Stomach smooth muscle (tissue), 2 donors: ENCODE data around the gene ATP6V0C.
"Not testable (repeated sequence)": the region's sequence is repeated elsewhere in the genome, so short reads cannot be mapped to it uniquely, and the experiment has no call there.

Experiments used
- H3K27ac ChIP-seq: one replicate; pipeline ENCODE4 v1.7.0; 2013; ENCODE audit warnings: mild to moderate bottlenecking, low read length, inconsistent platforms
- H3K27me3 ChIP-seq, 2 donors: one replicate each; pipeline ENCODE4 v1.7.0; 2013; ENCODE audit warnings: low read length in 2 of 2; ENCODE audit not compliant: insufficient read depth in 2 of 2, control insufficient read depth in 1 of 2
- H3K36me3 ChIP-seq, 2 donors: one replicate each; pipeline ENCODE4 v1.7.0; 2013; ENCODE audit warnings: low read length in 2 of 2; ENCODE audit not compliant: control insufficient read depth in 2 of 2, insufficient read depth in 2 of 2
- H3K4me1 ChIP-seq: one replicate; pipeline ENCODE4 v1.7.0; 2013; ENCODE audit warnings: low read length; ENCODE audit not compliant: control insufficient read depth, insufficient read depth
- H3K4me3 ChIP-seq, 2 donors: one replicate each; pipeline ENCODE4 v1.7.0; 2013; ENCODE audit warnings: low read length in 2 of 2
- H3K9ac ChIP-seq, 2 donors: one replicate each; pipeline ENCODE4 v1.7.0; 2013; ENCODE audit warnings: low read length in 2 of 2, mild to moderate bottlenecking in 1 of 2
- H3K9me3 ChIP-seq, 2 donors: one replicate each; pipeline ENCODE4 v1.7.0; 2013; ENCODE audit warnings: low read length in 2 of 2; ENCODE audit not compliant: control insufficient read depth in 2 of 2
- donor health status: healthy.
- donor health status: Pancreatic carcinoma.

The ATP6V0C gene

GRCh38 chr16:2543771-2544170 lies 30.0 kb downstream of the ATP6V0C start:
- H3K9ac ChIP-seq, H3K36me3 ChIP-seq, H3K27me3 ChIP-seq, H3K4me3 ChIP-seq, H3K9me3 ChIP-seq, H3K27ac ChIP-seq: not testable (repeated sequence)
- peaks cover 18% of the 10 kb centered on the region for H3K4me1 ChIP-seq

DNA sequence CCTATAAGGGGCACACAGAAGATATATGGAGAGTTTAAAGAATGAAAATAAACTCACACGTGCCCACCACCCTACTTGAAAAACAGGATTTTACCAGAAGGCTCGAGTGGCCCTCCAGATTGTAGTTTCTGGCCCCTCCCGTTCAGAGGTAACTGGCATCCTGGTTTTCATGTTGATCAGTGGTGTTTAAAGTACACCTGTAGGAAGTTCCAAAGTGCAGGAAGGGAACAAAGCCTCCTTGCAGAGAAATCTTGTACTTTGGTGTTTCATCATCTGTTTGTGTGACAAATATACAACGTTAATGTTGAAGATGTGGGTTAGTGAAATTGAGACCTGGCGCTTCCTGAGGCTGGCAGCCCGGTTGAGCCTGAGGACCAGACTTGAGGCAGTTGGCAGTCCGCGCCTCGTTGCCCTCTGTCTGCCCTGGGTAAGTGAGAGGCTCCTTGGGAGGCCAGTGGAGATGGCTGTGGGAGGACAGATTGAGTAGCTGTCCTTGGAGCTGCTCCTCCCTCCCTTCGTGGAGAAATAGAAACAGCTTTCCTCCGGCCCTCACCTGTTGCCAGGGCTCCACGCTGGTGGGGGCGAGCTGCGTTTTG lies 36.6 kb downstream of the ATP6V0C start:
- not testable (repeated sequence) for H3K4me3 ChIP-seq, H3K36me3 ChIP-seq, H3K4me1 ChIP-seq, H3K9me3 ChIP-seq, H3K27me3 ChIP-seq, H3K27ac ChIP-seq, H3K9ac ChIP-seq

- not testable (repeated sequence) for H3K27ac ChIP-seq, H3K4me1 ChIP-seq, H3K36me3 ChIP-seq, H3K27me3 ChIP-seq, H3K4me3 ChIP-seq, H3K9ac ChIP-seq, H3K9me3 ChIP-seq
These were observed 37.7 kb downstream of the ATP6V0C start for GRCh38 chr16:2551420-2551889.

DNA sequence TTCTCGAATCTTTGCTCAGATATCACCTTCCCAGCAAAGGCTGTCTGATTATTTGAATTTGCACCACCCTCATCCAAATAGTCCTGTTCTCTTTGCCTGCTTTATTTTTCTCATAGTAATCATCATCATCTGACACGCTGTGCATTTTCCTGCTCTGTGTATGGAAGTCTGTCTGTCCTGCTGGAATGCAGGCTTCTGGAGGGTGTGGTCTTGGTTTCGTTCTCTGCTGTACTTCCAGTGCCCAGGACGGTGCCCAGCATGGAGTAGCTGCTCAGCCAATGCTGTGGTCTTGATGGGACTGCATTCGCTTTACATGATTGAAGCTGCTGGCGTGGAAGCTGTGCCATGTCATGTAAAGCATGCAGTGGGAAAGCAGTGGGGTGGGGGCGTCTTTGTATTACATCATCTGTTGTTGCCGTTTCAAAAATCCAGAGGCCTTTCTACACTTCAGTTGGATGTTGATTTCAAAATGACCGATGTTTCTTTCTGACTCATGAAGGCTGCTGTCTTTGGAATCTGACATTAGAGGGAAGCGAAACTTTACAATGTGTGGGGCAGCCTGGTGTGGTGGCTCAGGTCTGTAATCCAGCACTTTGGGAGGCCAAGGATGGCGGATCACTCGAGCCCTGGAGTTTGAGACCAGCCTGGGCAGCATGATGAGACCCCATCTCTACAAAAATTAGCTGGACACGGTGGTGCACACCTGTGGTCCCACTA lies 41.1 kb downstream of the ATP6V0C start:
- not testable (repeated sequence) for H3K27ac ChIP-seq, H3K4me3 ChIP-seq, H3K4me1 ChIP-seq, H3K27me3 ChIP-seq, H3K9me3 ChIP-seq, H3K9ac ChIP-seq, H3K36me3 ChIP-seq

- not testable (repeated sequence) for H3K9me3 ChIP-seq, H3K4me3 ChIP-seq, H3K4me1 ChIP-seq, H3K27ac ChIP-seq, H3K36me3 ChIP-seq, H3K9ac ChIP-seq, H3K27me3 ChIP-seq
These were observed 43.4 kb downstream of the ATP6V0C start for GRCh38 chr16:2557150-2557549.

DNA sequence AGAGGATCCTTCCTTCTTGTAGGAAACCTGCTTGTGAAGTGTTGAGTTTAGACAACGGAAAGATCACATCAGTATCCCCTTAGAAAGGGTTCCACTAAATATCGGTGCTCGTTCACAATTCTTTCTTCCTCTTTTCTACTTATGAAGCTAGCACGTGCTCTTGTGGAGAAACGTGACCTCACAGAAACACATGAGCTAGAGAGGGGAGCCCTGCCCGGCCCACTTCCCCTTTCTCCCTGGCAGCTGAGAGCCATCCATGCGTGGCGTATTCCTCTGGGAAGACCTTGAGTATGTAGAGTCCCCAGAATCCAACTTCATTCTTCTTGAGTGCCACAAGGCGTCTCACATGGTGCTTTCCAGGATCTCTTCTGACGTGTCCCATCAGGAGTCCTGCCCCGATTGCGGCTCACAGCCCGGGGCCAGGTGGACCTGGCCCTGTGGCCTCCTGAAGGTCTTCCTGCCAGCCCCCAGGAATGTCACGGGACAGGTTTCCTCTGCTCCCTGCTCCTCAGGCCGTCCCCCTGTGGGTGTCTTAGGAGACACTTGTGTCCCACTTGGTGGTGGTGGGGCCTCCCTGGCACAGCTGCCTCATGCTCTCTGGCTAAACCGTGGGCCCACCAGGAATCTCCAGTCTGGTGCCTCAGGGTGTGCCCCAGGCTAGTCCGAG lies 46.5 kb downstream of the ATP6V0C start:
- H3K4me1 ChIP-seq, H3K9me3 ChIP-seq, H3K36me3 ChIP-seq, H3K27me3 ChIP-seq, H3K9ac ChIP-seq, H3K27ac ChIP-seq, H3K4me3 ChIP-seq: not testable (repeated sequence)

DNA sequence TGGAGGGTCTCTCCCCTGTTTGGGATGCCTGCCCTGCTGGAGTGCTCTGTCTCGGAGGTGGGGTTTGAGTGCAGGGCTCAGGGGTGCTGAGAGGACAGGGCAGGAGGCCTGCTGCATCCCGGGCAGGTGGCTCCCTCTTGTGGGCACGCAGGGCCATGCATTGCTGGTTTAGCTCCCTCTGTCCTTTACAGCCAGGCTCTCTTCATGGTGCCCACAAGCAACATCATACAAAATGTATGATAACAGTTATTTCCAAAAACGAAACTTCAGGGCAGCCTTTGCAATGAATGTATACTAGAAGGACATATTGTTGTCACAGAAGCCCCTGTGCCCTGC lies 47.0 kb downstream of the ATP6V0C start:
- H3K4me3 ChIP-seq, H3K9ac ChIP-seq, H3K36me3 ChIP-seq, H3K27me3 ChIP-seq, H3K27ac ChIP-seq, H3K9me3 ChIP-seq, H3K4me1 ChIP-seq: not testable (repeated sequence)

DNA sequence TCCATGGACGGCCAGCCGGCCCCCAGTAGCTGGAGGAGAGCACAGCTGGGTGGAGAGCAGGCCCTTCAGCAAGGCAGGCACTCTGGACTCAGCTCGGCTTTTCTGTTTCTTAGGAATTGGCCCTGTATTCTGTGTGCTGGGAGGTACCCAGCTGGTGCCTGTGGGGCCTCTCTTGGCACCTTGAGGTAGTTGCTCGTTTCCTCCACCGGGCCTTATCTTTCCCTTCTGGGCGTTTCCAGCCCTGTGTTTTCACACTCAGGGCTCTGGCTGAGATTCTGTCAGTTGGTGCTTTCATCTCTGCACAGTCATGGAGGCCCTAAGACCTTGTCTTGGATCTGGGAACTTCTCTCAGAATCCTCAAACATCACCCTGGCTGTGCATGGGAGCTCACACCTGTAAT lies 53.8 kb downstream of the ATP6V0C start:
- not testable (repeated sequence) for H3K36me3 ChIP-seq, H3K27ac ChIP-seq, H3K4me3 ChIP-seq, H3K9me3 ChIP-seq, H3K4me1 ChIP-seq, H3K27me3 ChIP-seq, H3K9ac ChIP-seq

- not testable (repeated sequence) for H3K27ac ChIP-seq, H3K4me3 ChIP-seq, H3K9ac ChIP-seq, H3K9me3 ChIP-seq, H3K36me3 ChIP-seq, H3K27me3 ChIP-seq, H3K4me1 ChIP-seq
These were observed 54.8 kb downstream of the ATP6V0C start for GRCh38 chr16:2568573-2568972.
